GM15510 (cell line): ENCODE results near the gene CTTN.

Experiments
- POLR2A ChIP-seq: IDR thresholded peaks from 3 replicates; pipeline ENCODE4 v1.6.1; 2011; ENCODE audit warnings: borderline replicate concordance; ENCODE audit not compliant: insufficient read length; ENCODE audit errors: extremely low read depth

CTTN gene

DNA sequence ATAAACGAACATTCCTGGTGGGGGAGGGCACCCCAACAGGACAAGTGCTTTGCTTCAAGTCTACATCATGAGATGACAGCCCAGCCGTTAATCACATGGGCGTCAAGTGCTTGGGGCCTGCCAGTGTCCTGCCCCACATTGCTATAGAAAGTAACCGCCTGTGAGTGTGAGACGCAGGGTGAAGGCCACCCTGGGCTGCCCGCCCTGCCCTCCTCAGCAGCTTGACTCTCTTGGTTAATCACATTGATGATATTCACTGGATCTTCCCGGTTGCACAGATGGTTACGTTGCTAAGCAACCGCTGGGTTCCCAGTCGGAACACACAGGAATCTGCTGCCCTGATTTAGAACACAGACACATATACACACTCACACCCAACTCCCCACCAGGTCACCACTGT is 79.3 kb downstream of the CTTN start:
- no peak for TF ChIP-seq POLR2A

- TF ChIP-seq POLR2A = no peak
Observed at GRCh38 chr11:70478166-70478890, 80.0 kb downstream of the CTTN start.

GRCh38 chr11:70480711-70481110 is 82.4 kb downstream of the CTTN start:
- TF ChIP-seq POLR2A = no peak

DNA sequence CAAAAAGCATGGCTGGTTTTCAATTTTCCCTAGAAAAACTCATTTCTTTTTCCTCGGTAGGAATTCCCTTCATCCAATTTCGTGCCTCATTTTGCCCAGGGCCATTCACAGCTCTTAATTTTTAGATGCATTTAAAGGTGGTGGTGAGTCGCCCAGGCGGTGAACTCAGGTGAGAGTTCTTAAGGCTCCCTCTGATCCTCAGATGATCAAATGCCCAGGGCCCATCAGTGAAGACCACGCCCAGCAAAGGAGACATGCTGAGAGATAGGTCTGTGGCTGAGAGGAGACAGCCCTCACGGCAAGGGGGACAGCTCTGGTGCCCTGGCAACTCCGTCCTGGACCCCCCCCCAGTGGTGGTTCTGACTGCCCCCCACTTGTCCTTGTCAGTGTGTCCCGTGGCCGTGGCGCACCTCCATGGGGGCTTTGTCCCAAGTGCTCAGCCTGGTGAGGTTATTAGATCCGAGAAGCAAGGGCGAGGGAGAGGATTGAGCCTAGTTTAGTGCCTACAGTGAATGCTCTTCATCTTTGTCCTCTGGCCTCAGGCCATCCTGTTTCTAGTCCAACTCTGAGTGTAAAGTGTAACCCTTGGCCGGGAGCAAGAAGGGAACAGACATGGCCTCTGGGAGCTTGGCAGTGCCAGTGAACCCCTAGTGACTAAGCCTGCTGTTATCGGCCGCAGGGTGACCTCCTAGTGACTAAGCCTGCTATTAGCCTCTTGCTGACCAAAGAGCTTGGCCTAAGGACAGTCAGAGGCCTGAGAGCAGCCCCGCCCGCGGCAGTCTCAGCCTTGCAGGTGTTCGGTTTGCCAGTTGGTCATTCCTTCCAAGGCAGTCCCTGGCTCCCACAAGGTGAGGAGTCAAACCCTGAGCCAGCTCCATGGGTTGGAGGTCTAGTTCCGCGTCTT is 83.5 kb downstream of the CTTN start:
- no peak for TF ChIP-seq POLR2A

DNA sequence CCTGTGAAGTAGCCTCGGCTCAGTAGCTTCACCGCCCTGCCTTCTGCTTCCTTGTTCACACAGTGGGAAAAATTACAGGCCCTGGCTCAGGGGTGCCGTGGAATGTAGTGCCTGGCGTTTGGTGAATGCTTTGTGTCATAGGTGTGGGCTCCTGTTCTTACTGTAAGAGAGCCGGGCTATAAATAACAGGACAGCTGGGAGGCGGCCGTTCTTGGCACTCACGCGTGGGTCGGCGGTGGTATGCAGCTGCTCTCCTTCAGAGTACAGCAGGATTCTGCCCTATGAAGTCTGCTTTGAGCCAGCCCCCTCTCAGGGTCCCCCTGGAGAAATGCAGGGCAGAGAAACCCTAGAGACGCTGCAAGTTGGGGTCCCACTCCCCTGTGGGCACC is 84.2 kb downstream of the CTTN start:
- no peak for TF ChIP-seq POLR2A

GRCh38 chr11:70483077-70483861 is 84.9 kb downstream of the CTTN start:
- no peak for TF ChIP-seq POLR2A

DNA sequence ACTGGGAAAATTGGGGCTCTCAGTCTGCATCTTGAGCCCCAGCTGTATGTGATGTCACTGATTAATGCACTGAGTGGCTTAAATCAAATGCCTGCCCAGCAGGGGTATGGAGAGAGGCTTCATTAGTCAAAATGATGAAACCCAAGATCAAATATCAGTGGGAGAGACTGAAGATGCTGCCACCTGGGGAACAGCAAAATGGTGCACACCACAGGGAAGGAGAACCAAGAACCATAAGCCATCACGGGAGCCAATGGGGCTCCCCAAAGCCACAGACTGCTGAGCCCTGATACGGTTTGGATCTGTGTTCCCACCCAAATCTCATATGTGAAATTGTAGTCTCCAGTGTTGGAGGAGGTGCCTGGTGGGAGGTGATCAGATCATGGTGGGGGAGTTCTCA is 85.6 kb downstream of the CTTN start:
- no peak for TF ChIP-seq POLR2A

DNA sequence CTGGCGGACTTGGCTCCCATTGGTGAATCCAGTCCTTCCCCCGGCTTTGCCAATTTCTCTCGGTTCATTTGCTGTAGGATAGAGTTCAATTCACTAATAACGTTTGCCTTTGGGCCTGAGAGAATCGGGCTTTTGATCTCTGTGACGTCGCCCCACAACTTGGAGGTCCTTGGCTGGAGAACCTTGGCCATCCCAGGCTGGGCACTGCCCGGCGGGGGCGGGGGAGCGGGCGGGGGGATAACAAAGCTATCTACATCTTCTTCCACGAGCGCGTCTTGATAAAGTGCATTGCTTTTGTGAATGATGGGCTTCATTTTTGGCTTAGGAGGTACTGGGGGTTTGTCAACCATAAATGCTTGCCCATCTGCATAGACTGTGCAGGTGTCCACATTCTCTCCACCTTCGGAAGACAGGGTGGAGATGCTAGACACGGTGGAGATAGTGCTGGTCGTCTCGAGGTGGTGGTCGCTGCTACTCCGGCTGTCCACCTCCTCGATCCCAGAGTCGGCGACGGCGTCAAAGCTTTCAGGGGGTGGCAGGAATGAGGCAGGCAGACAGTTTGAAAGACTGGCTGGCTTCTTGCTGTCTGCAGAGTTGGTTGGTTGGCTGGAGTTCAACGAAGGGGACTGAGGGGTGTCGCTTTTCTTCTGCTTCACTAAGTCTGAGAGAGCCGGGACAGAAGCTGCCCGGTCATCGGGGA is 87.1 kb downstream of the CTTN start:
- TF ChIP-seq POLR2A = no peak

DNA sequence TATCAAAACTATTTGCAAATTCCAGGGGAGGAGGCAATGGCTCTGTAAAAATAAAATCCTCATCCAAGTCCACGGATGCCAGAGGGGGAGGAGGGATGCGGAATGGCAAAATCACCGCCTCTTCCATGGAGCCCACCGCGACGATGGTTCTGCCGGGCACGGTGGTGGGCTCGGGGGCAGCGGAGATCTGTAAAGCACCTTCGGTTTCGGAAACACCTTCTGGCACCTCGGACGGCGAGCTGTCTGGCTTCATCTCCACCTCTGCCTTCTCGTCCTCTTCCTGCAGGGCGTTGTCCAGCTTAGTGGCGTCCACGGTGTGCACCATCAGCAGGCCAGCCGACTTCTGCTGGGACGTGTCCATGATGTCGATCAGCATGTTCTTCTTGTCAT is 87.7 kb downstream of the CTTN start:
- no peak for TF ChIP-seq POLR2A
